ENCODE measurements around the gene EPB41L2.
"Not testable (repeated sequence)": the region's sequence is repeated elsewhere in the genome, so short reads cannot be mapped to it uniquely, and the experiment has no call there.

Gene EPB41L2

GRCh38 chr6:130944486-130944885, 118.6 kb downstream of the EPB41L2 start:
- DNase-seq (ENCODE audit: low read depth): no peak

GRCh38 chr6:130943738-130944137, 119.3 kb downstream of the EPB41L2 start:
- no peak for DNase-seq (ENCODE audit: low read depth)

- not testable (repeated sequence) for DNase-seq (ENCODE audit: low read depth)
These were observed 120.3 kb downstream of the EPB41L2 start for GRCh38 chr6:130942752-130943151.

DNA sequence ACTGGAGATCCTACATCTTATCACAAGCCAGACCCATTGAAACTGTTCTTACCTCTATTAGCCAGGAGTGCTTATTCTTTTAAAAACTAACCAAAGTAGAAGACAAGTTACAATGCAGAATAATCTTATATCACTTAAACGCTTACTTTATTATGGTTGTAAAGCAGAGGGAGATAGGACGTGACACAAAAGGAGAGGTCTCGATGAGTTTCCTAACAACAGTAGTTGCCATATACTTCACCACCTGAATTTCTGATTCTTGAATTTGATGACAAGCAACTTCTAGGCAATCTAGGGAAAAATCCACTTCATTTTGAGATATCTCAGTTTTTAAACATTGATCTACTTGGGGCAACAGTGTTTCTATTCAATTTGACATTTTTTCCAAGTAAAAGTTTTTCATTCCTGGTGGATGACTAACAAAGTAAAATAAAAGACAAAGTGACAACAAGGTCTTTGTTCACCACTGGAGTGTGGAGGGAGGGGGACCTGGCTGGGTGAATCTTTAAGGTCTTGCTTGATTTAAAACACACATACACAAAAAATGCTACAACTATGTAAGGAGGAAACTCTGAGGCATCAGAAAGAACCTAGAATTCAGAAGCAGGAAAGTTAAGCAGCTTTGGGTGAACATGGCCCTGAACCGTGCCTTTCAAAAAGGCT, 125.0 kb downstream of the EPB41L2 start:
- DNase-seq (ENCODE audit: low read depth): no peak

DNA sequence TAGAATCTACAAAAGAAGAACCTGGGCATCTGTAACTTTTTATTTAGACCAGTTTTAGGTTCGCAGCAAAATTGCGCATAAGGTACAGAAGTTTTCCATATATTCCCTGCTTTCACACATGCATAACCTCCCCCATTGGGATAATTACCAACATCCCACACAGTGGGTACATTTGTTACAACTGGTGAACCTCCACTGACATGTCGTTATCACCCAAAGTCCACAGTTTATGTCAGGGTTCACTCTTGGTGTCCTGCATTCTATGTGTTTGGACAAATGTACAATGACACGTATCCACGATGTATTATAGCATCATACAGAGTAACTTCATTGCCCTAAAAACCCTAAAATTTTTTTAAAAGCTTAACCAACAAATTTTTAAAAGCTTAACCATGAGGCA, 126.1 kb downstream of the EPB41L2 start:
- DNase-seq (ENCODE audit: low read depth): no peak

- no peak for DNase-seq (ENCODE audit: low read depth)
These were observed 127.1 kb downstream of the EPB41L2 start for GRCh38 chr6:130935978-130936377.

DNA sequence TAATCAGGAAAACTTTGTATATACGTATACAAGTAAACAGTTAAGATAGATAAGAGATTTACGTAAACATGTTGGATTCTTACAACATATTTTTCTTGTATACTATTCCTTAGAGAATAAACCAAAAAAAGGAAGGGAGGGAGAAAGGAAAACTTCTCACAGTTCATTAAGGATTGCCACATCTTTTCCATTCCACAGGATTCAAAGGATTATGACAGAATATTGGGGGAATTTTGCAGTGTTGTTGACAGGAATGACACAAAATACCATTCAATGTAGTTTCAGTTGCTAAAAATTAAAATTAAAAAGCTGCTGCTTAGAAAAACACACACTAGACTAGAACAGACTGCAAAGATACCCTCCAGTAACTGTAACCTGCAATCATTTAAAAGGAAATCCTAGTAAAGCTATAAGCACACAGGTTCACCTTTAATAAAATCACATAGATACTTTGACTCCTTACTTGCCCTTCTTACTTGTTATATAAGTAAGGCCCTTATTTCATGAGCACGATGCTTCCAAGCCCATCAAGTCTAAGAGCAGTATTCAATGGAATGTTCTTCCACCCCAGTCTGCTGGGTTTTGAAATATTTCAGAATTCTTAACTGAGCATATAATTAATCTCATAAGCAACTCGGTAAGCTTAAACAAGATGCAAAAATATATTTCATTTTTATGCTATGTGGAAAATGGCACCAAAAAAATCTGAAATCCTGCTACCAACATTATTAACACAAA, 128.0 kb downstream of the EPB41L2 start:
- no peak for DNase-seq (ENCODE audit: low read depth)

- no peak for DNase-seq (ENCODE audit: low read depth)
These were observed 129.3 kb downstream of the EPB41L2 start for GRCh38 chr6:130933712-130934200.

GRCh38 chr6:130932921-130933320, 130.1 kb downstream of the EPB41L2 start:
- DNase-seq (ENCODE audit: low read depth): no peak

GRCh38 chr6:130932438-130932837, 130.6 kb downstream of the EPB41L2 start:
- no peak for DNase-seq (ENCODE audit: low read depth)

DNA sequence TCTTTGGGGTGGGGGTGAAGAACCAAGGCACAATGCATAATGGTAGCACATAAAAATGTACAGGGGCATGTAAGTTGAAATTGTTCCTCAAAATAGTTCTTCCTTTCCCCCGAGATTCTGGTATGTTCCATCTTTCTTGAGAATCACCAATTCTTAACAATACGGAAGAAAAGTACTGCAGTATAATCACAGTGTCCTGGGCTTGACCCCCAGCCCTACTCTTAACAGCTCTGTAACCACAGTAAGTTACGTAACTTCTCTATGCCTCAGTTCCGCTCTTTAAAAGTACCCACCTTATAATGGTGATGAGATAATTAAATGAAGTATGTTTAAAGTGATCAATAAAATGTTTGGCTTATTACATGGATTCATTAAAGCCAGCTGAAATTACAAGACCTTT, 131.4 kb downstream of the EPB41L2 start:
- no peak for DNase-seq (ENCODE audit: low read depth)

- DNase-seq (ENCODE audit: low read depth): peak; percentile 43
These were observed 133.9 kb downstream of the EPB41L2 start for GRCh38 chr6:130929036-130929678.

- no peak for DNase-seq (ENCODE audit: low read depth)
These were observed 134.7 kb downstream of the EPB41L2 start for GRCh38 chr6:130928158-130928912.

DNA sequence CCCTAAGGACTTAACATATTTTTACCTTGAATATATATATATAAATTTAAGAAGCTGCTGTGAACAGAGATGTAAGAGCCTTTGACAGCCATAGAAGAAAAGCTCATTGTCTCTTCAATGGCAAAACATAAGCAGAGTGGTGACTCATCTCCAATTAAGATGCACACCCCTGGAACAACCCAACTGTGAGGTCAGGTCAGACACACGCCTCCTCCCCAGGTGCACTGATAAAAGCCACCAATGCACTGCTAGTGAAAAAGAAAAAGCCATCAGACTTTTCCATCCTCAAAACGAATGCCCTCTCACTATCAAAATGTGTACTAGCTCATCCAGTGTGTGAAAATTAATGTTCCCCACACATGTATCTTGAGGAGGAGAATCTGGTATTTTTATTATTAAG, 135.7 kb downstream of the EPB41L2 start:
- no peak for DNase-seq (ENCODE audit: low read depth)

- no peak for DNase-seq (ENCODE audit: low read depth)
These were observed 139.7 kb downstream of the EPB41L2 start for GRCh38 chr6:130923350-130923749.

GRCh38 chr6:130922922-130923321, 140.1 kb downstream of the EPB41L2 start:
- DNase-seq (ENCODE audit: low read depth): no peak

DNA sequence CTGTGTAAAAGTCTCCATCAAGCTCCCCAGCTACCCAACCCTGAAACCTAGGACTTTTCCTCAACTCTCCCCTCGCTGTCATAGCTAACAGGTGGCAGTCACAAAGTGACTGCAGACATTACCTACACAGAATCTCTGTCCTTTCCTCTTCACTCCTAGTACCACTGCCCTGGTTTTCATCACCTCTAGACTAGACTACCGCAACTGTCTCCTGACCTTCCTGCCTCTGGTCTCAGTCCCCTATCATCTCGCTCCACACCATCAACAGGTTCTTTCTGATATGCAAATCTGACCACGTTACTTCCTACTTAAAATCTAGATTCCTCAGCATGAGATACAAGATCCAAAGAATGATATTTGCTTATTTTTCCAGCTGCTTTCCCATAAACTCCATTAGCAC, 142.1 kb downstream of the EPB41L2 start:
- no peak for DNase-seq (ENCODE audit: low read depth)

GRCh38 chr6:130918171-130918570, 144.9 kb downstream of the EPB41L2 start:
- no peak for DNase-seq (ENCODE audit: low read depth)

GRCh38 chr6:130915606-130916005, 147.4 kb downstream of the EPB41L2 start:
- not testable (repeated sequence) for DNase-seq (ENCODE audit: low read depth)

GRCh38 chr6:130913120-130913519, 149.9 kb downstream of the EPB41L2 start:
- no peak for DNase-seq (ENCODE audit: low read depth)

DNA sequence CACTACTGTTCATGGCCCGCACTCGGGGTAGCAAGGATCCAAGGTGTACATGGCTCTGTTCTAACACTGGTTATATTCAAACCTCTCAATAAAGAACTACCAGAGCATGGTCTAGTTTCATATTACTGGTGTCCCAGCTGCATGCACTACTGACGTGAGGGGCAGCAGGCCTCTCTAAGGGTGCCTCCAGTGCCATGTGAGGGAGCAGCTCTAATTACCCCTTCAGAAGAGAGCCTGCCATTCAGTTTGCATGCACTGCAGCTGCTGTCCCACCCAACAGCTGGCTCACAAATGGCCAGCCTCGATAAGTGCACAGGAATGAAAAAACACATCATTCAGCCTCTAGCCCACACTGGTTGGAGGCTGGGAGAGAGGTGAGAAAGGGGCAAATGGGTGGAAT, 150.6 kb downstream of the EPB41L2 start:
- no peak for DNase-seq (ENCODE audit: low read depth)

DNA sequence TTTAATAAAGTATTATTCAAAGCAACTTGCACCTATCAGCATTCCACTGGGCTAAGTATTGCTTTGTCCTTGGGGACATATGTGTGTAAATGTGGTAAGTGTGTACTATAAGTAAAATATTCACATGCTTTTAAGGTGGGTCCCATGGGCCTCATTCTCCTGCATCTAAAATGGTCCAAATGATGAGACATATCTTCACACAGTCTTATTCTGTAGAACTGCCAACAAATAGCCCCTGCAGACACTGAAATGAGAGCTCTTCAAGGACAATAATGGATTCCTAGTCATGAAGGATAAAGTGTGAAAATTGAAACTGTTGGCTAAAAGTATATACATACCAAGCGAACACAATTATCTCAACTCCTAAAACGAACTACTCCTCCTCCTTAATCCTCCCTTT, 154.1 kb downstream of the EPB41L2 start:
- no peak for DNase-seq (ENCODE audit: low read depth)
